Spleen (tissue), 7 donors: ENCODE measurements around the gene DENND4B.

Experiments
- CTCF ChIP-seq, 11 experiments: fragments of 200-600 bp in 7 of 11; fragments of 450-650 bp in 4 of 11; sonication (generic) in 4 of 11; IDR thresholded peaks in 8 of 11; conservative IDR thresholded peaks in 3 of 11; 1 replicate in 7 of 11; 2 replicates in 4 of 11; pipeline versions ENCODE4 v1.4.0 to v1.8.0; 2016 to 2021; ENCODE audit warnings: antibody characterized with exemption in 11 of 11, inconsistent platforms in 4 of 11, mild to moderate bottlenecking in 1 of 11
- POLR2A ChIP-seq, 3 donors: fragments of 450-650 bp; IDR thresholded peaks; one replicate each; pipeline ENCODE4 v1.5.1; 2017; ENCODE audit warnings: antibody characterized with exemption in 3 of 3, mild to moderate bottlenecking in 1 of 3
- POLR2AphosphoS5 ChIP-seq, 3 donors: sonication (generic); formaldehyde crosslinking; IDR thresholded peaks; one replicate each; pipeline ENCODE4 v1.5.1; 2017; ENCODE audit warnings: antibody characterized with exemption in 3 of 3
- donor health status: DM: no; HTN: no; CAD: no; lungs with moderate emphysema.
- donor health status: DM: no; HTN: no; CAD: no.
- donor health status: DM: no; HTN: no; CAD: no.

GRCh38 chr1:153945131-153945794 is 1.3 kb downstream of the DENND4B start:
- no peak for TF ChIP-seq CTCF (IDR thresholded peaks at IDR 0.05 in 8 of 11, conservative IDR thresholded peaks at IDR 0.05 in 3 of 11)
- no peak for TF ChIP-seq POLR2A (IDR thresholded peaks at IDR 0.05)
- TF ChIP-seq POLR2AphosphoS5 (IDR thresholded peaks at IDR 0.05), result peak; percentile 53 to 80 (median 57)
